CD4-positive, alpha-beta T cell treated with Interleukin-12 subunit alpha and Interleukin-12 subunit beta, for 1 hour (primary cell): ENCODE data around the gene TRIM44.

Experiments
- DNase-seq: peaks from one replicate; pipeline ENCODE4 v3.0.0-alpha.2; 2020

Gene TRIM44

GRCh38 chr11:35794333-35794732, 131.8 kb downstream of the TRIM44 start:
- no peak for DNase-seq

GRCh38 chr11:35794850-35795249, 132.3 kb downstream of the TRIM44 start:
- DNase-seq = no peak

- DNase-seq = no peak
These were observed 134.0 kb downstream of the TRIM44 start for GRCh38 chr11:35796562-35796961.

- DNase-seq = no peak
These were observed 135.8 kb downstream of the TRIM44 start for GRCh38 chr11:35798423-35798822.

GRCh38 chr11:35798983-35799382, 136.4 kb downstream of the TRIM44 start:
- DNase-seq = no peak

- no peak for DNase-seq
These were observed 137.1 kb downstream of the TRIM44 start for GRCh38 chr11:35799655-35800054.

- DNase-seq = no peak
These were observed 138.7 kb downstream of the TRIM44 start for GRCh38 chr11:35800970-35801953.

- DNase-seq = no peak
These were observed 139.6 kb downstream of the TRIM44 start for GRCh38 chr11:35802221-35802620.

GRCh38 chr11:35802672-35803071, 140.1 kb downstream of the TRIM44 start:
- no peak for DNase-seq

- no peak for DNase-seq
These were observed 140.5 kb downstream of the TRIM44 start for GRCh38 chr11:35803115-35803514.

GRCh38 chr11:35804451-35805040, 142.0 kb downstream of the TRIM44 start:
- DNase-seq = no peak

- DNase-seq = no peak
These were observed 147.0 kb downstream of the TRIM44 start for GRCh38 chr11:35809561-35809960.

GRCh38 chr11:35810045-35810645, 147.6 kb downstream of the TRIM44 start:
- no peak for DNase-seq

- DNase-seq = no peak
These were observed 149.2 kb downstream of the TRIM44 start for GRCh38 chr11:35811783-35812182.

GRCh38 chr11:35812828-35813227, 150.3 kb downstream of the TRIM44 start:
- no peak for DNase-seq

- no peak for DNase-seq
These were observed 151.6 kb downstream of the TRIM44 start for GRCh38 chr11:35814081-35814695.

- DNase-seq = no peak
These were observed 152.2 kb downstream of the TRIM44 start for GRCh38 chr11:35814720-35815305.

GRCh38 chr11:35815556-35816315, 153.2 kb downstream of the TRIM44 start:
- no peak for DNase-seq

- no peak for DNase-seq
These were observed 158.0 kb downstream of the TRIM44 start for GRCh38 chr11:35820614-35821013.

- DNase-seq = no peak
These were observed 160.4 kb downstream of the TRIM44 start for GRCh38 chr11:35822815-35823495.

GRCh38 chr11:35823742-35824298, 161.2 kb downstream of the TRIM44 start:
- DNase-seq = no peak
